Measurements from ENCODE around the gene CAMK1D. TPM values are rescaled to one million over a fixed set of nuclear protein-coding genes. Genes with fewer than 3 reads are reported as not detected.
A peak's percentile ranks its signal among the peaks of the same experiment; 100 is the strongest.

The CAMK1D gene
- total and polyA plus RNA-seq, 2 experiments from 2014 or later: 4.6 to 7.2 TPM

- no peak for TF ChIP-seq REST (IDR thresholded peaks at IDR 0.05; ENCODE audit: unreplicated experiment)
- no peak for TF ChIP-seq ETS1 (IDR thresholded peaks at IDR 0.05)
- TF ChIP-seq JUNB (IDR thresholded peaks at IDR 0.05; ENCODE audit: unreplicated experiment): no peak
- no peak for TF ChIP-seq CTCF (conservative IDR thresholded peaks at IDR 0.05; ENCODE audit: low read depth in 2 of 2)
- TF ChIP-seq NANOG (IDR thresholded peaks at IDR 0.05; ENCODE audit: borderline replicate concordance): no peak
- TF ChIP-seq POLR2AphosphoS5 (IDR thresholded peaks at IDR 0.05; ENCODE audit: low read depth): no peak
- TF ChIP-seq ZNF462 (CRISPR knock-in tag; IDR thresholded peaks at IDR 0.05): no peak
- TF ChIP-seq EZH2phosphoT487 (IDR thresholded peaks at IDR 0.05; ENCODE audit: unreplicated experiment): no peak
- TF ChIP-seq ZNF114 (CRISPR knock-in tag; IDR thresholded peaks at IDR 0.05): no peak
- Histone ChIP-seq H3K27ac (ENCODE audit: low read depth) (no peak overlapping the region), H3K4me2 (0 out of 2 replicates have a peak overlapping the region, but pooled peaks have one; percentile 89), H3K9me2 (ENCODE audit: insufficient read depth) (no peaks in the 10 kb centered on the region), H3K4me1 (ENCODE audit: insufficient read depth) (peaks cover 50% of the 10 kb centered on the region), H3K36me3 (ENCODE audit: insufficient read depth) (no peaks in the 10 kb centered on the region), H3F3A (replicated peaks; ENCODE audit: low read depth) (peaks cover 10% of the 10 kb centered on the region; the same call in 1 of the 2 replicates), H3K27me3 (ENCODE audit: insufficient read depth) (peaks cover 41% of the 10 kb centered on the region), H4K20me1 (replicated peaks; ENCODE audit: insufficient read depth) (no peaks in the 10 kb centered on the region; the same call in 1 of the 2 replicates), H3K79me2 (replicated peaks; ENCODE audit: insufficient read depth) (peaks cover 15% of the 10 kb centered on the region), H2AFZ (no peak overlapping the region), H3K4me3 (no peak overlapping the region)
- H3K27me3 Mint-ChIP-seq (ENCODE audit: insufficient read depth, low read depth, poor library complexity): peaks cover 44% of the 10 kb centered on the region
- H3K36me3 Mint-ChIP-seq (ENCODE audit: low read depth): no peaks in the 10 kb centered on the region; the same call in 2 of the 3 replicates
- DNase-seq (ENCODE audit: low spot score): no peak
- no peak for ATAC-seq
- no peak overlapping the region; the same call in 2 of the 3 replicates for H3K4me3 Mint-ChIP-seq
- no peak overlapping the region for H3K27ac Mint-ChIP-seq
- peaks cover 3% of the 10 kb centered on the region; the same call in 2 of the 3 replicates for H3K9me3 Mint-ChIP-seq
- H3K4me1 Mint-ChIP-seq: peaks cover 49% of the 10 kb centered on the region
Observed at GRCh38 chr10:12351889-12352288, 2.5 kb downstream of the CAMK1D start.
